HUES6 (cell line): ENCODE results near the gene CHL1.

Experiments used
- H3K27ac ChIP-seq: 2 replicates; pipeline ENCODE4 v1.7.0; 2013; ENCODE audit warnings: low read depth, mild to moderate bottlenecking, low read length, inconsistent platforms
- H3K27me3 ChIP-seq: 2 replicates; pipeline ENCODE4 v1.6.1; 2013; ENCODE audit warnings: low read length; ENCODE audit not compliant: control insufficient read depth, insufficient read depth
- H3K36me3 ChIP-seq: 2 replicates; pipeline ENCODE4 v1.6.1; 2013; ENCODE audit warnings: low read length; ENCODE audit not compliant: control insufficient read depth, insufficient read depth
- H3K4me1 ChIP-seq: 2 replicates; pipeline ENCODE4 v1.6.1; 2013; ENCODE audit warnings: low read length; ENCODE audit not compliant: control insufficient read depth, insufficient read depth
- H3K4me3 ChIP-seq: 2 replicates; pipeline ENCODE4 v1.5.1; 2013; ENCODE audit warnings: low read depth, low read length
- H3K9ac ChIP-seq: one replicate; pipeline ENCODE4 v1.6.1; 2013; ENCODE audit warnings: mild to moderate bottlenecking, low read length
- H3K9me3 ChIP-seq: 2 replicates; pipeline ENCODE4 v1.6.1; 2013; ENCODE audit warnings: low read depth, low read length; ENCODE audit not compliant: control insufficient read depth, insufficient read depth

The CHL1 gene

GRCh38 chr3:257826-258225 lies 61.3 kb downstream of the CHL1 start:
- Histone ChIP-seq H3K4me1 (peaks cover 7% of the 10 kb centered on the region; the same call in 1 of the 2 replicates), H3K9me3 (no peaks in the 10 kb centered on the region), H3K4me3 (no peak overlapping the region), H3K27ac (no peak overlapping the region), H3K27me3 (no peaks in the 10 kb centered on the region), H3K9ac (no peak overlapping the region), H3K36me3 (no peaks in the 10 kb centered on the region)

GRCh38 chr3:260898-261297 lies 64.3 kb downstream of the CHL1 start:
- Histone ChIP-seq H3K27me3 (no peaks in the 10 kb centered on the region), H3K9ac (no peak overlapping the region), H3K27ac (no peak overlapping the region), H3K4me3 (no peak overlapping the region), H3K9me3 (no peaks in the 10 kb centered on the region), H3K36me3 (no peaks in the 10 kb centered on the region), H3K4me1 (no peaks in the 10 kb centered on the region; the same call in 1 of the 2 replicates)

GRCh38 chr3:263393-263792 lies 66.8 kb downstream of the CHL1 start:
- no peaks in the 10 kb centered on the region for H3K27me3 ChIP-seq
- H3K4me3 ChIP-seq, result no peak overlapping the region
- H3K4me1 ChIP-seq, result no peaks in the 10 kb centered on the region
- no peak overlapping the region for H3K27ac ChIP-seq
- H3K36me3 ChIP-seq, result no peaks in the 10 kb centered on the region
- H3K9ac ChIP-seq, result no peak overlapping the region
- no peaks in the 10 kb centered on the region for H3K9me3 ChIP-seq

GRCh38 chr3:264394-265156 lies 68.0 kb downstream of the CHL1 start:
- Histone ChIP-seq H3K4me3 (no peak overlapping the region), H3K4me1 (no peaks in the 10 kb centered on the region), H3K27me3 (no peaks in the 10 kb centered on the region), H3K36me3 (no peaks in the 10 kb centered on the region), H3K9me3 (no peaks in the 10 kb centered on the region), H3K27ac (no peak overlapping the region), H3K9ac (no peak overlapping the region)

- H3K4me3 ChIP-seq, result no peak overlapping the region
- H3K27ac ChIP-seq, result no peak overlapping the region
- no peaks in the 10 kb centered on the region for H3K9me3 ChIP-seq
- H3K9ac ChIP-seq, result no peak overlapping the region
- H3K4me1 ChIP-seq, result no peaks in the 10 kb centered on the region
- no peaks in the 10 kb centered on the region for H3K27me3 ChIP-seq
- no peaks in the 10 kb centered on the region for H3K36me3 ChIP-seq
These were observed 70.5 kb downstream of the CHL1 start for GRCh38 chr3:267101-267500.

GRCh38 chr3:270688-271087 lies 74.1 kb downstream of the CHL1 start:
- Histone ChIP-seq H3K9ac (no peak overlapping the region), H3K4me1 (no peaks in the 10 kb centered on the region), H3K27ac (no peak overlapping the region), H3K27me3 (no peaks in the 10 kb centered on the region), H3K4me3 (no peak overlapping the region), H3K36me3 (no peaks in the 10 kb centered on the region), H3K9me3 (no peaks in the 10 kb centered on the region)

GRCh38 chr3:274927-275326 lies 78.4 kb downstream of the CHL1 start:
- Histone ChIP-seq H3K4me3 (no peak overlapping the region), H3K27me3 (no peaks in the 10 kb centered on the region), H3K4me1 (no peaks in the 10 kb centered on the region), H3K27ac (no peak overlapping the region), H3K36me3 (no peaks in the 10 kb centered on the region), H3K9me3 (no peaks in the 10 kb centered on the region), H3K9ac (no peak overlapping the region)

- no peaks in the 10 kb centered on the region for H3K36me3 ChIP-seq
- no peaks in the 10 kb centered on the region for H3K4me1 ChIP-seq
These were observed 81.3 kb downstream of the CHL1 start for GRCh38 chr3:277873-278272.

GRCh38 chr3:278300-279064 lies 81.9 kb downstream of the CHL1 start:
- Histone ChIP-seq H3K4me1 (no peaks in the 10 kb centered on the region), H3K27me3 (no peaks in the 10 kb centered on the region), H3K4me3 (no peak overlapping the region), H3K27ac (no peak overlapping the region), H3K36me3 (no peaks in the 10 kb centered on the region), H3K9me3 (no peaks in the 10 kb centered on the region), H3K9ac (no peak overlapping the region)

More at GRCh38 chr3:277873-278272, 81.3 kb downstream of the CHL1 start:
- H3K27me3 ChIP-seq, result no peaks in the 10 kb centered on the region
- no peak overlapping the region for H3K4me3 ChIP-seq
- H3K9ac ChIP-seq, result no peak overlapping the region
- H3K9me3 ChIP-seq, result no peaks in the 10 kb centered on the region
- no peak overlapping the region for H3K27ac ChIP-seq

GRCh38 chr3:279325-279724 lies 82.8 kb downstream of the CHL1 start:
- H3K9ac ChIP-seq, result no peak overlapping the region
- H3K9me3 ChIP-seq, result no peaks in the 10 kb centered on the region
- H3K36me3 ChIP-seq, result no peaks in the 10 kb centered on the region
- H3K27me3 ChIP-seq, result no peaks in the 10 kb centered on the region
- no peak overlapping the region for H3K4me3 ChIP-seq
- no peaks in the 10 kb centered on the region for H3K4me1 ChIP-seq
- no peak overlapping the region for H3K27ac ChIP-seq

GRCh38 chr3:280681-281080 lies 84.1 kb downstream of the CHL1 start:
- Histone ChIP-seq H3K9me3 (no peaks in the 10 kb centered on the region), H3K36me3 (no peaks in the 10 kb centered on the region), H3K4me1 (no peaks in the 10 kb centered on the region), H3K9ac (no peak overlapping the region), H3K27ac (no peak overlapping the region), H3K27me3 (no peaks in the 10 kb centered on the region), H3K4me3 (no peak overlapping the region)
